ENCODE measurements around the gene TRIM54. TPM values are rescaled to one million over a fixed set of nuclear protein-coding genes. Genes with fewer than 3 reads are reported as not detected.

The TRIM54 gene
- total and polyA plus RNA-seq, 2 of the 4 experiments (the other 2 are of a cell fraction): 0.15 TPM; not detected in 1

GRCh38 chr2:27316655-27317412 lies 34.6 kb downstream of the TRIM54 start:
- no peak overlapping the region for H3K4me3 ChIP-seq (ENCODE audit: insufficient read depth, low read depth, low read length)
- H3K36me3 ChIP-seq (ENCODE audit: control insufficient read depth, insufficient read depth, low read length): peaks cover 11% of the 10 kb centered on the region
- no peak overlapping the region for H3K18ac ChIP-seq (ENCODE audit: low read depth, low read length)
- no peak overlapping the region for H3K27ac ChIP-seq (ENCODE audit: insufficient read depth, low read length)
- H2AFZ ChIP-seq (replicated peaks; ENCODE audit: low read length, poor library complexity): no peak overlapping the region
- no peak overlapping the region for H3K23ac ChIP-seq (ENCODE audit: low read depth, low read length)
- H3K9me3 ChIP-seq (ENCODE audit: control insufficient read depth, insufficient read depth, low read length): no peaks in the 10 kb centered on the region
- no peak overlapping the region for H2BK20ac ChIP-seq (ENCODE audit: low read depth, low read length)
- no peak overlapping the region for H4K5ac ChIP-seq (ENCODE audit: low read depth, low read length)
- H4K8ac ChIP-seq (ENCODE audit: low read depth in 2 of 2, low read length in 2 of 2): no peak overlapping the region
- WGBS, 2 experiments (ENCODE audit: extremely low coverage in 2 of 2, insufficient read length in 1 of 2): 91% methylated on average over 6 of the region's 12 CpGs; no CpG with 5 or more reads in 1 of the 2 experiments
- H3K4ac ChIP-seq (ENCODE audit: low read depth, low read length): no peak overlapping the region
- H3K14ac ChIP-seq (replicated peaks; ENCODE audit: low read depth, low read length): no peak overlapping the region
- BruUV-seq (replicated peaks): no TSS peak
- CTCF ChIA-PET: no interaction called here
- dilution Hi-C loops (cut with HindIII; ENCODE audit: low sequenced_read_pairs, unreplicated experiment): no loop called here
- no peak overlapping the region for H2AK9ac ChIP-seq (replicated peaks; ENCODE audit: low read depth, low read length, poor library complexity)
- no peak overlapping the region for H4K91ac ChIP-seq (ENCODE audit: insufficient read depth, low read depth, low read length)
- DNase-seq: no peak
- ATAC-seq (ENCODE audit: low read depth): no peak
- H3K4me2 ChIP-seq (ENCODE audit: low read depth, low read length): no peak overlapping the region
- intact Hi-C loops (cut with micrococcal nuclease): no loop called here
- H2BK120ac ChIP-seq (ENCODE audit: low read depth, low read length): no peak overlapping the region
- H3K4me1 ChIP-seq (ENCODE audit: control insufficient read depth, insufficient read depth, low read length): peaks cover 7% of the 10 kb centered on the region
- no peak overlapping the region for H3K9ac ChIP-seq (ENCODE audit: low read depth, low read length)
- H4K20me1 ChIP-seq (ENCODE audit: insufficient read depth, low read length): no peaks in the 10 kb centered on the region
- in situ Hi-C loops (cut with MboI; ENCODE audit: low sequenced_read_pairs): no loop called here
- H3K9me1 ChIP-seq (ENCODE audit: insufficient read depth, low read length): peaks cover 7% of the 10 kb centered on the region; the same call in 1 of the 2 replicates
- TF ChIP-seq SMC3 (IDR thresholded peaks at IDR 0.05; ENCODE audit: low read depth, low read length): no peak
- TF ChIP-seq MAFK (IDR thresholded peaks at IDR 0.05; ENCODE audit: low read depth, low read length): no peak
- TF ChIP-seq RAD21 (IDR thresholded peaks at IDR 0.05; ENCODE audit: low read length): no peak
- TF ChIP-seq NFE2L2 (IDR thresholded peaks at IDR 0.05; ENCODE audit: low read depth, low read length): no peak
- no peak for TF ChIP-seq MAZ (IDR thresholded peaks at IDR 0.05; ENCODE audit: borderline replicate concordance, low read depth, low read length)
- TF ChIP-seq CTCF (conservative IDR thresholded peaks at IDR 0.05; ENCODE audit: low read depth, low read length): no peak
- TF ChIP-seq BHLHE40 (IDR thresholded peaks at IDR 0.05; ENCODE audit: low read depth, low read length): no peak
- no peak for TF ChIP-seq CEBPB (IDR thresholded peaks at IDR 0.05; ENCODE audit: low read depth, low read length)
- no peak for TF ChIP-seq USF2 (IDR thresholded peaks at IDR 0.05; ENCODE audit: low read depth, low read length)
- no peaks in the 10 kb centered on the region for H3K27me3 ChIP-seq (ENCODE audit: control insufficient read depth, insufficient read depth, low read length)
- no peak overlapping the region for H3K56ac ChIP-seq (ENCODE audit: extremely low read depth, insufficient read depth, low read length)
- POLR2A ChIA-PET (ENCODE audit: unreplicated experiment): no interaction called here
- H2BK15ac ChIP-seq (ENCODE audit: low read depth, low read length): no peak overlapping the region
- no peak overlapping the region for H2AK5ac ChIP-seq (ENCODE audit: low read depth, low read length)
- H3K79me1 ChIP-seq (ENCODE audit: low read depth in 1 of 2, low read length in 2 of 2): peaks cover 7 to 29% of the 10 kb centered on the region in 2 experiments
- H2BK5ac ChIP-seq (ENCODE audit: low read depth, low read length, poor library complexity, severe bottlenecking): no peak overlapping the region

Data from IMR-90 (cell line).